Measurements from ENCODE around the gene CDNF. TPM values are rescaled to one million over a fixed set of nuclear protein-coding genes. Genes with fewer than 3 reads are reported as not detected.

Gene CDNF
- total and polyA plus RNA-seq, 2 donors (not counting 3 experiments of a cell fraction or from before 2014, with no cell fraction given) = 0.40 to 0.58 TPM

DNA sequence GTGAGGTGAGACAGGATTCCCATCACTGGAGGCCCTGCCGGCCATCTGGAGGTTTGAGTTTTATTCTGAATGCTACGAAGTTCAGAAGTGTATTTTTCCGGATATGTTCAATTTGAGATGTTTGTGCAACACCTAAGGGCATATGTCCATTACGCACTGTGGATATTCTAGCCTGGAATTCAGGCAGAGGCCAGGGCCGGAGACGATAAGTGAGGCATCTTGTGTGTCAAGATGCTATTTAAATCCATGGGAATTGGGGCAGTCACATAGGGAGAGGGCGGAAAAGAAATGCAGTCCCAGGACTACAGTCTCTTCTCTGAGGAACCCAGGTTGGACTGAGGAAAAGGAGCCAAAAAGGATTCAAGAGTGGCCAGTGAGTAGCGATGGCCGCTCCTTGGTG, 38.9 kb upstream of the CDNF start:
- Histone ChIP-seq H3K27me3 (ENCODE audit: control insufficient read depth in 2 of 2, insufficient read depth in 2 of 2, low read length in 2 of 2) (no peaks in the 10 kb centered on the region), H3K9me1 (replicated peaks; ENCODE audit: control insufficient read depth, extremely low read depth, insufficient read depth, low read length) (no peaks in the 10 kb centered on the region), H3K4me1 (ENCODE audit: control insufficient read depth, extremely low read depth, insufficient read depth, low read length) (peaks cover 20% of the 10 kb centered on the region), H3K4me3 (replicated peaks in 1 of 3; ENCODE audit: insufficient read depth in 1 of 3, low read depth in 1 of 3, low read length in 3 of 3) (peak overlapping the region in 1 of 3 experiments; percentile 83), H3K36me3 (ENCODE audit: control insufficient read depth in 2 of 2, extremely low read depth in 1 of 2, insufficient read depth in 2 of 2, low read length in 2 of 2) (no peaks in the 10 kb centered on the region), H3K27ac (ENCODE audit: insufficient read depth, low read depth, low read length) (no peak overlapping the region), H3K9me3 (replicated peaks; ENCODE audit: control insufficient read depth, insufficient read depth, low read length) (no peaks in the 10 kb centered on the region), H3K4me2 (ENCODE audit: insufficient read depth, low read length) (peak overlapping the region; percentile 91), H3K9ac (replicated peaks; ENCODE audit: extremely low read depth, insufficient read depth, low read length) (no peak overlapping the region), H2AFZ (ENCODE audit: low read depth, low read length) (no peak overlapping the region), H4K20me1 (replicated peaks; ENCODE audit: control insufficient read depth, extremely low read depth, insufficient read depth, low read length) (no peaks in the 10 kb centered on the region), H3K79me2 (ENCODE audit: control insufficient read depth, insufficient read depth, low read length) (peaks cover 42% of the 10 kb centered on the region)
- dilution Hi-C loops (cut with MboI; ENCODE audit: extremely low pct_ligation_motif_present, low sequenced_read_pairs) = no loop called here
- no TSS peak for BruUV-seq (replicated peaks)
- ChIA-PET CTCF (interaction anchor here (1.4 kb wide), 1 partner anchor 289 kb away, joined by 4 read pairs; no protein-coding TSS in a partner anchor), POLR2A (no interaction called here)
- FAIRE-seq = no peak
- TF ChIP-seq JUN (IDR thresholded peaks at IDR 0.05; ENCODE audit: borderline replicate concordance, insufficient read depth, insufficient read length, low read depth) = no peak
- TF ChIP-seq, protein P1, sequence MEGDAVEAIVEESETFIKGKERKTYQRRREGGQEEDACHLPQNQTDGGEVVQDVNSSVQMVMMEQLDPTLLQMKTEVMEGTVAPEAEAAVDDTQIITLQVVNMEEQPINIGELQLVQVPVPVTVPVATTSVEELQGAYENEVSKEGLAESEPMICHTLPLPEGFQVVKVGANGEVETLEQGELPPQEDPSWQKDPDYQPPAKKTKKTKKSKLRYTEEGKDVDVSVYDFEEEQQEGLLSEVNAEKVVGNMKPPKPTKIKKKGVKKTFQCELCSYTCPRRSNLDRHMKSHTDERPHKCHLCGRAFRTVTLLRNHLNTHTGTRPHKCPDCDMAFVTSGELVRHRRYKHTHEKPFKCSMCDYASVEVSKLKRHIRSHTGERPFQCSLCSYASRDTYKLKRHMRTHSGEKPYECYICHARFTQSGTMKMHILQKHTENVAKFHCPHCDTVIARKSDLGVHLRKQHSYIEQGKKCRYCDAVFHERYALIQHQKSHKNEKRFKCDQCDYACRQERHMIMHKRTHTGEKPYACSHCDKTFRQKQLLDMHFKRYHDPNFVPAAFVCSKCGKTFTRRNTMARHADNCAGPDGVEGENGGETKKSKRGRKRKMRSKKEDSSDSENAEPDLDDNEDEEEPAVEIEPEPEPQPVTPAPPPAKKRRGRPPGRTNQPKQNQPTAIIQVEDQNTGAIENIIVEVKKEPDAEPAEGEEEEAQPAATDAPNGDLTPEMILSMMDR (IDR thresholded peaks at IDR 0.05; ENCODE audit: extremely low read depth in 1 of 2, insufficient read depth in 1 of 2, low read depth in 1 of 2, low read length in 2 of 2) = no peak
- no peak for TF ChIP-seq POLR2AphosphoS5 (IDR thresholded peaks at IDR 0.05; ENCODE audit: insufficient read depth, low read depth, low read length)
- no peak for TF ChIP-seq MYC (IDR thresholded peaks at IDR 0.05; ENCODE audit: low read depth, low read length)
- no peak for TF ChIP-seq POLR2A (IDR thresholded peaks at IDR 0.05; ENCODE audit: low read depth, low read length)
- no peak for TF ChIP-seq FOS (IDR thresholded peaks at IDR 0.05; ENCODE audit: borderline replicate concordance, insufficient read depth, low read length)
- TF ChIP-seq, protein P2, sequence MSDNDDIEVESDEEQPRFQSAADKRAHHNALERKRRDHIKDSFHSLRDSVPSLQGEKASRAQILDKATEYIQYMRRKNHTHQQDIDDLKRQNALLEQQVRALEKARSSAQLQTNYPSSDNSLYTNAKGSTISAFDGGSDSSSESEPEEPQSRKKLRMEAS (IDR thresholded peaks at IDR 0.05; ENCODE audit: insufficient read depth, insufficient read length) = no peak
- no peak for TF ChIP-seq EZH2 (IDR thresholded peaks at IDR 0.05; ENCODE audit: borderline replicate concordance, low read depth, low read length, severe bottlenecking)
- no peak for TF ChIP-seq GATA2 (IDR thresholded peaks at IDR 0.05; ENCODE audit: insufficient read depth, insufficient read length, low read depth, low read length)
- intact Hi-C loops (cut with micrococcal nuclease) = loop anchor here (10.0 kb wide), 1 partner anchor 208 kb away; the partner anchor contains the start of gene ACBD7
- DNase-seq (ENCODE audit: low read depth, low spot score) = no peak
